Measurements from ENCODE around the gene DYNLT4. TPM values are rescaled to one million over a fixed set of nuclear protein-coding genes. Genes with fewer than 3 reads are reported as not detected.
"Not testable (repeated sequence)": the region's sequence is repeated elsewhere in the genome, so short reads cannot be mapped to it uniquely, and the experiment has no call there.

The DYNLT4 gene
- total RNA-seq, 1 donor from 2014 or later: not detected

DNA sequence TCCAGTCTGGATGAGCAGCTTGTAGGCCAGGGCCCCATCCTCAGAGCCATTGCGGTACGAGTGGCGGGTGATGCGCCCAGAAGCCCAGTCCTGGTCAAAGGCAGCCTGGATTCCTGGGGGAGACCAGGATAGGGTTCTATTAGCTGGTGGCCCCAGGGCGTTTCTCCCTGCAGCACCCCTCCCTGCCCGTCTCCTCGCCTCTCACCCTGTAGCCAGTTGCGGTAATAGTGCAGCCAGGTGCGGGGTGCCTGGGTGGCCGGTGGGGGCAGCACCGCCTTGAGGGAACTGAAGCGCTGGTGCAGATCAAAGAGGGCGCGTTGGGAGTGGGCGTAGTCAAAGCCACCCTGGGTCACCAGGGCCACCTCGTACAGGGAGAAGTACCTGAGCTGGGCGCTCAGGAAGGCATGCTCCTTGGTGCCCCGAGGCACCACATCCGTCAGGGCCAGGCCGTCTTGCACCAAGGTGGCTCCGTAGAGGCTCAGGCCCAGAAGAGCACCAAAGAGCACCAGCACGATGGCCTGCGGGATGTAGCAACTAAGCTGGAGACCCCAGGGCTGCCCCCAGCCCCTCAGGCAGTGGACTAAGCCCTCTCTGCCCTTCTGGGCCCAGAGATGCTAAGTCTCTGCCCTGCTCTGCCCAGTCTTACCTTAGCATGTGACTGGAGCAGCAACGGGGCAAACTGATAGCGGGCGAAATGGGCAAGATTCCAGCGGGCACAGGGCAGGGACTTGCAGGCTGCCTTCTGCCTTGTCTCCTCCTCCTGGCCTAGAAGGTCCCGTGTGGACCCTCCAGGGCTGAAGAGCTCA is 20.2 kb upstream of the DYNLT4 start:
- Histone ChIP-seq H3K9me3 (no peaks in the 10 kb centered on the region), H3K4me3 (no peak overlapping the region), H3K36me3 (no peaks in the 10 kb centered on the region), H3K27me3 (no peaks in the 10 kb centered on the region), H3K4me1 (no peaks in the 10 kb centered on the region), H3K27ac (no peak overlapping the region)
- TF ChIP-seq CTCF (IDR thresholded peaks at IDR 0.05): no peak
- intact Hi-C loops (cut with DNase I): no loop called here
- no peak for DNase-seq (ENCODE audit: low spot score in 2 of 2)

DNA sequence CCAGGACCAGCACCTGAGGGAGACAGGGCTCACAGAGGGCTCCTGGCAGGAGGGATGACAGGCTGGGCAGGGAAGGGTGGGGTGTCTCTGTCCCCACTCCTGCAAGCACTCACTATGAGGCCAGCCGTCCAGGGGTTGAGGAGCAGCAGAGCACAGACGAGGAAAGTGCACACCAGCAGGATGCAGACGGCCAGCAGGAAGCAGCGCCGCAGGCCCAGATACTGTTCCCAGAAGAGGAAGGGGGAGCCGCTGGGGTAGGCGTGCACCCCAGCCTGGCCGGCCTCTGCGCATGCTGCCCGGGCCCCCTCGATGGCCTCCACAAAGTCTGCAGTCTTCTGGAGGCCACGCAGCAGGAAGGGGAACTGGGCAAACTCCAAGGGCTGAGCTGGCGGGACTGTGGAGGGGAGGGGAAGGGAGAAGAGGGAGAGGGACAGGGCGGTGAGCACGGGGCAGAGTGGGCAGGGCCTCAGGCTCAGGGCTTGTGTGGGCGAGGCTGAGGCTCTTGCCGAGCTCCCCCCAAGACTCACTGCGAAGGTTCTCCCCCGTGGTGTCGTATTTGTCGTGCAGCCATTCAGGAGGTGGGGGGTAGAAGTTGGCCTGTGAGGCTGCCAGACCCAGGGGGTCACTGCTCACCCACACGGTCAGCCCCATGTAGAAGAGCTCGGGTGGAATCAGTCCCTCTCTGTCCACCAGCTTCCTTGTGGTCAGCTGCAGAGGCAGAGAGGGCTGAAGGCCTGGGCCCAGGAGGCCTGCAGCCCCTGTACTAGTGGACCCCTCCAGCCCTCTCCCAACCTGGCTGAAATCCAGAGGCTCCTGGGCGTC is 19.4 kb upstream of the DYNLT4 start:
- Histone ChIP-seq H3K27me3 (no peaks in the 10 kb centered on the region), H3K4me1 (no peaks in the 10 kb centered on the region), H3K4me3 (no peak overlapping the region), H3K9me3 (no peaks in the 10 kb centered on the region), H3K27ac (peak overlapping the region in 1 of 2 donors; percentile 30), H3K36me3 (no peaks in the 10 kb centered on the region)
- no peak for TF ChIP-seq CTCF (IDR thresholded peaks at IDR 0.05)
- intact Hi-C loops (cut with DNase I): no loop called here
- peak in 1 of 2 donors; percentile 80 for DNase-seq (ENCODE audit: low spot score in 2 of 2)

GRCh38 chr1:44824392-44824791 is 17.2 kb upstream of the DYNLT4 start:
- H3K27me3 ChIP-seq; H3K9me3 ChIP-seq; H3K4me3 ChIP-seq; H3K27ac ChIP-seq; H3K36me3 ChIP-seq; intact Hi-C loops (cut with DNase I); DNase-seq (ENCODE audit: low spot score in 2 of 2): not testable (repeated sequence)
- peaks cover 0 to 11% of the 10 kb centered on the region in 2 donors for H3K4me1 ChIP-seq

DNA sequence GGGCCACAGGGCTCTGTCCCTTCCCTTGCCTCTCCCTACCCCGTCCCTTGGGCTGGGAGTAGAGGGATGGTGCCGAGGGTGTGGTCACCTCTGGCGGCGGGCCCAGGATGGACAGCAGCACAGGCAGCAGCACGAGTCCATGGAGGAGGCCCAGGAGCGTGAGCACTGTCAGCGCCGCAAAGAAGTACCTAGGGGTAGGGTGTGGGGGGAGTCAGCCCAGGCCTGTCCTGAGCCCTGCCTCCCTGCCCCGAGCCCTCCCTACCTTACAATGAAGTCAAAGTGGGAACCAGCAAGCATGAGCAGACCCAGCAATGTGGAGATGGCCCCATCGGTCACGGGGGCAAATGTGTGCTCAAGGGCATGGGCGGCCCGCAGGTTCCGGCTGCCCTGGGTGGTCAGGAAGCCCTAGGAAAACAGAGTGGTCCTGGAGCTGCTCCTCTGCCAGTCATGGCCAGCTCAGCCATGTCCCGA is 15.9 kb upstream of the DYNLT4 start:
- Histone ChIP-seq H3K27me3 (no peaks in the 10 kb centered on the region), H3K9me3 (no peaks in the 10 kb centered on the region), H3K4me3 (no peak overlapping the region), H3K27ac (no peak overlapping the region), H3K4me1 (peaks cover 0 to 20% of the 10 kb centered on the region in 2 donors), H3K36me3 (no peaks in the 10 kb centered on the region)
- intact Hi-C loops (cut with DNase I): no loop called here
- no peak for TF ChIP-seq CTCF (IDR thresholded peaks at IDR 0.05)
- DNase-seq (ENCODE audit: low spot score in 2 of 2): no peak

DNA sequence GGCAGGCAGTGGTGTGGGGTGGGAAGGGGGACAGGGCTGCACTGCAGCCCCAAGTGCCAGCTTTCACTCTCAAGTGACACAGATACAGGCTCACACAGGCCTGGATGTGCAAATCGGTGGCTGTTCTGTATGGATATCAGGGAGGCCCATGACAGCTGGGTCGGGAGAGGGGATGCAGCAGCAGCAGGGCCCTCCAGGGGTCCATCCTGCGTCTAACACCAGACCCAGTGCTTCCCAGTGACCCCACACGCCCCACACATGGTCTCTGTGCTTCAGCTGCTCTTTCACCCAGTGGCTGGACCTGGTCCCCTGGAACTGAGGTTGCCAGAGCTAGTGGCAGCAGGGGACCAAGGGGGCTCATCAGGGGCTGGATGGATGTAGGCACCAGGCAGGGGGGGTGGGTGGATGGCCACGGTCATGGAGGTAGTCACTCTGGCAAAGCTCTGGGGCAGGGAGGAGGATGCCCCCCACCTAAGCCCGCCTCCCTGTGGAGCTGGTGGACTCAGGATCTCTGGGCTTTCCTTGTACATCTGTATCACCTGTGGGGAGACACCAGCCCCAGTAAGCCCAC is 15.1 kb upstream of the DYNLT4 start:
- no peaks in the 10 kb centered on the region for H3K9me3 ChIP-seq
- no peak for TF ChIP-seq CTCF (IDR thresholded peaks at IDR 0.05)
- intact Hi-C loops (cut with DNase I): no loop called here
- peak overlapping the region in 1 of 2 donors; percentile 14 for H3K27ac ChIP-seq
- H3K4me1 ChIP-seq: peaks cover 0 to 20% of the 10 kb centered on the region in 2 donors
- no peaks in the 10 kb centered on the region for H3K27me3 ChIP-seq
- no peak for DNase-seq (ENCODE audit: low spot score in 2 of 2)
- no peaks in the 10 kb centered on the region for H3K36me3 ChIP-seq
- H3K4me3 ChIP-seq: no peak overlapping the region
